HepG2 (cell line): ENCODE results near the gene ITSN2. TPM values are rescaled to one million over a fixed set of nuclear protein-coding genes. Genes with fewer than 3 reads are reported as not detected.

Experiments
- ATAC-seq: fragments of 200-7000 bp; cut with Tn5 transposase; 3 replicates; pipeline ENCODE4 v1.9.1; 2020; ENCODE audit warnings: mild to moderate bottlenecking, moderate library complexity
- BruUV-seq: library from RNA; stranded (reverse); fragments of 400-500 nt; replicated peaks from 2 replicates; lab custom pipeline; 2021; lab: Mats Ljungman, UMichigan
- CTCF ChIA-PET: fragments of 300-600 bp; formaldehyde crosslinking; extraction: SDS; loops from one replicate; lab custom pipeline; 2021; ENCODE audit warnings: low total read pairs, inconsistent platforms, low intra/inter-chr PET ratio; lab: Yijun Ruan, JAX
- POLR2A ChIA-PET: fragments of 350-600 bp; sonication (Branson Sonifier 250); formaldehyde crosslinking; loops from one replicate; lab custom pipeline; 2020; ENCODE audit warnings: antibody characterized with exemption, inconsistent platforms; lab: Yijun Ruan, JAX
- DNase-seq: peaks from one replicate; pipeline ENCODE4 v3.0.0-alpha.2; 2015; ENCODE audit warnings: low spot score
- FAIRE-seq: peaks from 3 replicates; lab custom pipeline; 2011; peaks lifted over from hg19 to GRCh38; lab: Jason Lieb, UNC
- H2AFZ ChIP-seq: one replicate; pipeline ENCODE4 v1.6.1; 2011; ENCODE audit warnings: low read length, inconsistent platforms
- H3K27ac ChIP-seq: fragments of 300-600 bp; 3 replicates; pipeline ENCODE4 v1.8.0; 2011; ENCODE audit warnings: mixed run types, mild to moderate bottlenecking, mixed read lengths, low read length, inconsistent platforms; ENCODE audit not compliant: insufficient read depth; ENCODE audit errors: extremely low read length
- H3K27me3 ChIP-seq, 2 experiments: fragments of 200-600 bp in 1 of 2; 2 replicates in 1 of 2; 3 replicates in 1 of 2; pipeline versions ENCODE4 v1.6.0 to v1.8.0; 2011; ENCODE audit warnings: low read length in 2 of 2, mild to moderate bottlenecking in 2 of 2, moderate library complexity in 2 of 2, inconsistent platforms in 1 of 2; ENCODE audit not compliant: insufficient read depth in 2 of 2, control insufficient read depth in 1 of 2
- H3K36me3 ChIP-seq, 2 experiments: fragments of 200-600 bp in 1 of 2; replicated peaks in 1 of 2; 2 replicates in 1 of 2; 3 replicates in 1 of 2; pipeline versions ENCODE4 v1.5.1 to v1.8.0; 2011; ENCODE audit warnings: low read length in 2 of 2, inconsistent platforms in 1 of 2; ENCODE audit not compliant: insufficient read depth in 2 of 2, control insufficient read depth in 1 of 2
- H3K4me1 ChIP-seq: 2 replicates; pipeline ENCODE4 v1.5.1; 2012; ENCODE audit warnings: low read length, inconsistent platforms; ENCODE audit not compliant: insufficient read depth
- H3K4me2 ChIP-seq: 2 replicates; pipeline ENCODE4 v1.6.0; 2011; ENCODE audit warnings: low read depth, low read length, inconsistent platforms
- H3K4me3 ChIP-seq, 3 experiments: fragments of 200-600 bp in 1 of 3; sonication (generic), shearing (Covaris generic) in 1 of 3; replicated peaks in 1 of 3; 2 replicates each; pipeline ENCODE4 v1.5.1; 2011 to 2016; ENCODE audit warnings: low read length in 3 of 3, inconsistent platforms in 2 of 3, low read depth in 2 of 3, mild to moderate bottlenecking in 2 of 3, control low read depth in 1 of 3, mixed read lengths in 1 of 3; ENCODE audit not compliant: insufficient read depth in 1 of 3
- H3K79me2 ChIP-seq: one replicate; pipeline ENCODE4 v1.6.1; 2011; ENCODE audit warnings: low read length, inconsistent platforms; ENCODE audit not compliant: insufficient read depth
- H3K9ac ChIP-seq: 2 replicates; pipeline ENCODE4 v1.6.0; 2011; ENCODE audit warnings: mild to moderate bottlenecking, low read depth, low read length, inconsistent platforms; ENCODE audit not compliant: insufficient read depth
- H3K9me3 ChIP-seq: 2 replicates; pipeline ENCODE4 v1.5.1; 2012; ENCODE audit warnings: mild to moderate bottlenecking, low read length
- H4K20me1 ChIP-seq: 2 replicates; pipeline ENCODE4 v1.6.0; 2011; ENCODE audit warnings: inconsistent platforms, mild to moderate bottlenecking, low read length, moderate library complexity; ENCODE audit not compliant: insufficient read depth
- ELK4 ChIP-seq: sonication (generic); formaldehyde crosslinking; IDR thresholded peaks from 2 replicates; pipeline ENCODE4 v1.9.0; 2021; ENCODE audit warnings: missing genetic modification reagents, borderline replicate concordance
- EZH2 ChIP-seq: conservative IDR thresholded peaks from 2 replicates; pipeline ENCODE4 v1.6.1; 2012; ENCODE audit warnings: mild to moderate bottlenecking, low read depth, low read length, moderate library complexity
- HBP1 ChIP-seq: IDR thresholded peaks from 2 replicates; pipeline ENCODE4 v1.6.1; 2016; ENCODE audit warnings: low read depth, control low read depth
- KDM1A ChIP-seq: IDR thresholded peaks from 2 replicates; pipeline ENCODE4 v1.6.1; 2016; ENCODE audit warnings: missing compliant biosample characterization
- KLF6 ChIP-seq: IDR thresholded peaks from 2 replicates; pipeline ENCODE4 v1.8.0; 2016; ENCODE audit warnings: missing biosample characterization, missing genetic modification reagents
- MAFF ChIP-seq: IDR thresholded peaks from 2 replicates; pipeline ENCODE4 v1.6.1; 2011; ENCODE audit warnings: low read depth, low read length, improper control_type of control experiment
- MLXIP ChIP-seq: sonication (generic); formaldehyde crosslinking; IDR thresholded peaks from 2 replicates; pipeline ENCODE4 v1.9.0; 2021; ENCODE audit warnings: missing genetic modification reagents, borderline replicate concordance
- ONECUT2 ChIP-seq: sonication (generic); formaldehyde crosslinking; IDR thresholded peaks from 2 replicates; pipeline ENCODE4 v1.4.0; 2020; ENCODE audit warnings: missing genetic modification reagents
- REXO4 ChIP-seq: sonication (generic); formaldehyde crosslinking; IDR thresholded peaks from 2 replicates; pipeline ENCODE4 v1.8.0; 2022; ENCODE audit warnings: missing genetic modification reagents, mild to moderate bottlenecking, borderline replicate concordance
- SP140L ChIP-seq: sonication (generic); formaldehyde crosslinking; IDR thresholded peaks from 2 replicates; pipeline ENCODE4 v1.4.0; 2020; ENCODE audit warnings: missing genetic modification reagents, borderline replicate concordance
- U2AF1 ChIP-seq: fragments of 200-400 bp; formaldehyde crosslinking; optimal IDR thresholded peaks from 2 replicates; pipeline ENCODE3; 2017; ENCODE audit warnings: mild to moderate bottlenecking, low read depth, low read length
- ZBTB33 ChIP-seq: sonication (generic); formaldehyde crosslinking; IDR thresholded peaks from 2 replicates; pipeline ENCODE4 v1.4.0; 2020; ENCODE audit warnings: missing genetic modification reagents
- ZFAT ChIP-seq: sonication (generic); formaldehyde crosslinking; conservative IDR thresholded peaks from 2 replicates; pipeline ENCODE4 v1.8.1; 2023; ENCODE audit warnings: missing genetic modification reagents, inconsistent platforms
- ZNF20 ChIP-seq: sonication (generic); formaldehyde crosslinking; IDR thresholded peaks from 2 replicates; pipeline ENCODE4 v1.4.0; 2020; ENCODE audit warnings: mild to moderate bottlenecking, moderate library complexity, missing genetic modification reagents
- ZNF598 ChIP-seq: sonication (generic); formaldehyde crosslinking; IDR thresholded peaks from 2 replicates; pipeline ENCODE4 v1.5.1; 2020; ENCODE audit warnings: mild to moderate bottlenecking, missing genetic modification reagents, borderline replicate concordance
- WGBS: methylation state at CpG from one replicate; pipeline ENCODE4 v1.1.6; 2017; ENCODE audit warnings: low lambda C conversion rate; 5-methylcytosine and 5-hydroxymethylcytosine counted together
- in situ Hi-C: cut with HindIII; loops from 2 replicates; pipeline ENCODE4 v1.10.0; 2017; ENCODE audit warnings: low pct_unique_long_range_greater_than_20kb; ENCODE audit not compliant: extremely low pct_ligation_motif_present
- intact Hi-C: fragments of 100-400 bp; cut with micrococcal nuclease; formaldehyde crosslinking; loops from one replicate; pipeline ENCODE4 v1.10.0; 2022; ENCODE audit not compliant: unreplicated experiment
- polyA plus RNA-seq, 8 experiments: library from polyadenylated mRNA; depleted of rRNA in 3 of 8; stranded (reverse) in 7 of 8; unstranded in 1 of 8; fragments of >200 nt; fragmentation: Illumina TruSeq in 4 of 8; extraction: Trizol in 4 of 8; gene quantifications; 2 replicates each; pipeline versions ENCODE4 v1.2.1 to v1.2.3, GENCODE V29; 2011 to 2016; ENCODE audit warnings: low read depth in 4 of 8, missing spikeins in 1 of 8, mixed read lengths in 1 of 8; ENCODE audit not compliant: insufficient read depth in 1 of 8
- total RNA-seq, 5 experiments: library from RNA; depleted of rRNA; stranded (reverse); fragments of >200 nt; fragmentation: Illumina TruSeq; extraction: Trizol; gene quantifications; 2 replicates each; pipeline ENCODE4 v1.2.3, GENCODE V29; 2016; ENCODE audit warnings: low read depth in 1 of 5

ITSN2 gene
- total and polyA plus RNA-seq, 2 of the 13 experiments (the other 11 are each of a cell fraction or from before 2014, with no cell fraction given) = 26.0 to 26.6 TPM

GRCh38 chr2:24399434-24400206, 39.3 kb upstream of the ITSN2 start (continued):
- TF ChIP-seq HBP1 (CRISPR knock-in tag) = no peak
- TF ChIP-seq ZBTB33 (CRISPR knock-in tag) = no peak
- no peak for TF ChIP-seq KDM1A
- peak; percentile 8; the same call in 1 of the 2 replicates for TF ChIP-seq MAFF
- no peak for TF ChIP-seq SP140L
- no peak for TF ChIP-seq ONECUT2 (CRISPR knock-in tag)
- TF ChIP-seq EZH2 = no peak
- TF ChIP-seq ZNF20 (CRISPR knock-in tag) = no peak
- peak; percentile 37; the same call in 1 of the 2 replicates for TF ChIP-seq KLF6 (CRISPR knock-in tag)

- Histone ChIP-seq H3K79me2 (no peaks in the 10 kb centered on the region), H3K27ac (no peak overlapping the region), H3K27me3 (peaks cover 0 to 6% of the 10 kb centered on the region in 2 experiments; a peak in 1 of 5 replicates), H3K4me1 (peaks cover 9% of the 10 kb centered on the region), H3K9ac (no peak overlapping the region), H2AFZ (no peak overlapping the region), H3K4me3 (no peak overlapping the region), H3K9me3 (no peaks in the 10 kb centered on the region), H3K36me3 (no peaks in the 10 kb centered on the region), H3K4me2 (no peak overlapping the region), H4K20me1 (no peaks in the 10 kb centered on the region)
- WGBS = 65% methylated on average over 4 of the region's 4 CpGs
- ATAC-seq (no peak), DNase-seq (no peak), FAIRE-seq (no peak)
- ChIA-PET POLR2A (interaction anchor here (1.0 kb wide), 1 partner anchor 35 kb away, joined by 3 read pairs; the partner anchor contains the start of gene ITSN2), CTCF (no interaction called here)
- intact Hi-C loops = no loop called here
- in situ Hi-C loops = no loop called here
- no TSS peak for BruUV-seq
- TF ChIP-seq ELK4 (CRISPR knock-in tag) (no peak), U2AF1 (no peak), MLXIP (CRISPR knock-in tag) (no peak), ZFAT (CRISPR knock-in tag) (no peak), ZNF598 (no peak), REXO4 (CRISPR knock-in tag) (no peak)
Observed at GRCh38 chr2:24394998-24395397, 34.7 kb upstream of the ITSN2 start.
